ENCODE measurements around the gene A1BG. TPM values are rescaled to one million over a fixed set of nuclear protein-coding genes. Genes with fewer than 3 reads are reported as not detected.

A1BG gene
- total and polyA plus RNA-seq, 2 of the 13 experiments (the other 11 are each of a cell fraction or from before 2014, with no cell fraction given) = 14.7 to 41.4 TPM

- TF ChIP-seq ZNF574 (CRISPR knock-in tag; IDR thresholded peaks at IDR 0.05) = peak; percentile 97
- TF ChIP-seq ZNF296 (CRISPR knock-in tag; conservative IDR thresholded peaks at IDR 0.05) = no peak
- TF ChIP-seq PHF5A (CRISPR knock-in tag; IDR thresholded peaks at IDR 0.05; ENCODE audit: low read depth, unreplicated experiment) = no peak
- TF ChIP-seq HNF1B (CRISPR knock-in tag; IDR thresholded peaks at IDR 0.05) = peak; percentile 68
- 0 out of 2 replicates have a peak, but pooled peaks have one; percentile 14 for TF ChIP-seq PPARG (CRISPR knock-in tag; conservative IDR thresholded peaks at IDR 0.05)
- TF ChIP-seq, protein P1, sequence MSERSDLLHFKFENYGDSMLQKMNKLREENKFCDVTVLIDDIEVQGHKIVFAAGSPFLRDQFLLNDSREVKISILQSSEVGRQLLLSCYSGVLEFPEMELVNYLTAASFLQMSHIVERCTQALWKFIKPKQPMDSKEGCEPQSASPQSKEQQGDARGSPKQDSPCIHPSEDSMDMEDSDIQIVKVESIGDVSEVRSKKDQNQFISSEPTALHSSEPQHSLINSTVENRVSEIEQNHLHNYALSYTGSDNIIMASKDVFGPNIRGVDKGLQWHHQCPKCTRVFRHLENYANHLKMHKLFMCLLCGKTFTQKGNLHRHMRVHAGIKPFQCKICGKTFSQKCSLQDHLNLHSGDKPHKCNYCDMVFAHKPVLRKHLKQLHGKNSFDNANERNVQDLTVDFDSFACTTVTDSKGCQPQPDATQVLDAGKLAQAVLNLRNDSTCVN (CRISPR knock-in tag; IDR thresholded peaks at IDR 0.05; ENCODE audit: borderline replicate concordance) = peak; percentile 77
- TF ChIP-seq ZNF891 (CRISPR knock-in tag; IDR thresholded peaks at IDR 0.05) = no peak
- TF ChIP-seq POLR2AphosphoS5 (IDR thresholded peaks at IDR 0.05; ENCODE audit: low read depth, low read length) = peak; percentile 94
- no peak for TF ChIP-seq GRHL1 (CRISPR knock-in tag; conservative IDR thresholded peaks at IDR 0.05)
- no peak for TF ChIP-seq ZNF326 (CRISPR knock-in tag; IDR thresholded peaks at IDR 0.05; ENCODE audit: borderline replicate concordance)
- TF ChIP-seq FOXK2 (IDR thresholded peaks at IDR 0.05) = no peak
- TF ChIP-seq, protein P2, sequence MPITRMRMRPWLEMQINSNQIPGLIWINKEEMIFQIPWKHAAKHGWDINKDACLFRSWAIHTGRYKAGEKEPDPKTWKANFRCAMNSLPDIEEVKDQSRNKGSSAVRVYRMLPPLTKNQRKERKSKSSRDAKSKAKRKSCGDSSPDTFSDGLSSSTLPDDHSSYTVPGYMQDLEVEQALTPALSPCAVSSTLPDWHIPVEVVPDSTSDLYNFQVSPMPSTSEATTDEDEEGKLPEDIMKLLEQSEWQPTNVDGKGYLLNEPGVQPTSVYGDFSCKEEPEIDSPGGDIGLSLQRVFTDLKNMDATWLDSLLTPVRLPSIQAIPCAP (CRISPR knock-in tag; IDR thresholded peaks at IDR 0.05; ENCODE audit: low read depth) = no peak
- 0 out of 2 replicates have a peak, but pooled peaks have one; percentile 46 for TF ChIP-seq BHLHE40 (IDR thresholded peaks at IDR 0.05; ENCODE audit: low read length)
- TF ChIP-seq, protein P3, sequence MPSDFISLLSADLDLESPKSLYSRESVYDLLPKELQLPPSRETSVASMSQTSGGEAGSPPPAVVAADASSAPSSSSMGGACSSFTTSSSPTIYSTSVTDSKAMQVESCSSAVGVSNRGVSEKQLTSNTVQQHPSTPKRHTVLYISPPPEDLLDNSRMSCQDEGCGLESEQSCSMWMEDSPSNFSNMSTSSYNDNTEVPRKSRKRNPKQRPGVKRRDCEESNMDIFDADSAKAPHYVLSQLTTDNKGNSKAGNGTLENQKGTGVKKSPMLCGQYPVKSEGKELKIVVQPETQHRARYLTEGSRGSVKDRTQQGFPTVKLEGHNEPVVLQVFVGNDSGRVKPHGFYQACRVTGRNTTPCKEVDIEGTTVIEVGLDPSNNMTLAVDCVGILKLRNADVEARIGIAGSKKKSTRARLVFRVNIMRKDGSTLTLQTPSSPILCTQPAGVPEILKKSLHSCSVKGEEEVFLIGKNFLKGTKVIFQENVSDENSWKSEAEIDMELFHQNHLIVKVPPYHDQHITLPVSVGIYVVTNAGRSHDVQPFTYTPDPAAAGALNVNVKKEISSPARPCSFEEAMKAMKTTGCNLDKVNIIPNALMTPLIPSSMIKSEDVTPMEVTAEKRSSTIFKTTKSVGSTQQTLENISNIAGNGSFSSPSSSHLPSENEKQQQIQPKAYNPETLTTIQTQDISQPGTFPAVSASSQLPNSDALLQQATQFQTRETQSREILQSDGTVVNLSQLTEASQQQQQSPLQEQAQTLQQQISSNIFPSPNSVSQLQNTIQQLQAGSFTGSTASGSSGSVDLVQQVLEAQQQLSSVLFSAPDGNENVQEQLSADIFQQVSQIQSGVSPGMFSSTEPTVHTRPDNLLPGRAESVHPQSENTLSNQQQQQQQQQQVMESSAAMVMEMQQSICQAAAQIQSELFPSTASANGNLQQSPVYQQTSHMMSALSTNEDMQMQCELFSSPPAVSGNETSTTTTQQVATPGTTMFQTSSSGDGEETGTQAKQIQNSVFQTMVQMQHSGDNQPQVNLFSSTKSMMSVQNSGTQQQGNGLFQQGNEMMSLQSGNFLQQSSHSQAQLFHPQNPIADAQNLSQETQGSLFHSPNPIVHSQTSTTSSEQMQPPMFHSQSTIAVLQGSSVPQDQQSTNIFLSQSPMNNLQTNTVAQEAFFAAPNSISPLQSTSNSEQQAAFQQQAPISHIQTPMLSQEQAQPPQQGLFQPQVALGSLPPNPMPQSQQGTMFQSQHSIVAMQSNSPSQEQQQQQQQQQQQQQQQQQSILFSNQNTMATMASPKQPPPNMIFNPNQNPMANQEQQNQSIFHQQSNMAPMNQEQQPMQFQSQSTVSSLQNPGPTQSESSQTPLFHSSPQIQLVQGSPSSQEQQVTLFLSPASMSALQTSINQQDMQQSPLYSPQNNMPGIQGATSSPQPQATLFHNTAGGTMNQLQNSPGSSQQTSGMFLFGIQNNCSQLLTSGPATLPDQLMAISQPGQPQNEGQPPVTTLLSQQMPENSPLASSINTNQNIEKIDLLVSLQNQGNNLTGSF (CRISPR knock-in tag; IDR thresholded peaks at IDR 0.05) = peak; percentile 75
Measured at GRCh38 chr19:58305065-58305931, 48.0 kb downstream of the A1BG start, which contains the start of gene ERVK3-1 (continued).
